Omental fat pad (tissue), 4 donors: ENCODE results near the gene CLIC5. TPM values are rescaled to one million over a fixed set of nuclear protein-coding genes. Genes with fewer than 3 reads are reported as not detected.

Source experiments
- ATAC-seq: fragments of 150-250 bp; one replicate; pipeline ENCODE4 v1.9.1; 2016; ENCODE audit warnings: mild to moderate bottlenecking, moderate library complexity; ENCODE audit not compliant: low FRiP score
- DNase-seq: peaks from one replicate; pipeline ENCODE4 v3.0.0-alpha.2; 2019; ENCODE audit warnings: low spot score
- CTCF ChIP-seq, 3 donors: fragments of 450-650 bp; IDR thresholded peaks; one replicate each; pipeline ENCODE4 v1.5.1; 2016 to 2017; ENCODE audit warnings: antibody characterized with exemption in 3 of 3, mild to moderate bottlenecking in 3 of 3, moderate library complexity in 2 of 3
- total RNA-seq, 4 donors: library from RNA; depleted of rRNA; stranded (reverse); fragments of >200 nt; gene quantifications; one replicate each; pipeline ENCODE4 v1.1.0, GENCODE V29; 2016

The CLIC5 gene
- total RNA-seq, 4 donors from 2014 or later, result 9.4 to 56.0 (median 21.5) TPM

- ATAC-seq (no peak), DNase-seq (no peak)
- TF ChIP-seq CTCF (IDR thresholded peaks at IDR 0.05), result no peak
These were observed 36.3 kb downstream of the CLIC5 start for GRCh38 chr6:45979311-45979710.

GRCh38 chr6:45974596-45974995, 41.1 kb downstream of the CLIC5 start:
- no peak for DNase-seq
- TF ChIP-seq CTCF (IDR thresholded peaks at IDR 0.05), result no peak
- no peak for ATAC-seq

DNA sequence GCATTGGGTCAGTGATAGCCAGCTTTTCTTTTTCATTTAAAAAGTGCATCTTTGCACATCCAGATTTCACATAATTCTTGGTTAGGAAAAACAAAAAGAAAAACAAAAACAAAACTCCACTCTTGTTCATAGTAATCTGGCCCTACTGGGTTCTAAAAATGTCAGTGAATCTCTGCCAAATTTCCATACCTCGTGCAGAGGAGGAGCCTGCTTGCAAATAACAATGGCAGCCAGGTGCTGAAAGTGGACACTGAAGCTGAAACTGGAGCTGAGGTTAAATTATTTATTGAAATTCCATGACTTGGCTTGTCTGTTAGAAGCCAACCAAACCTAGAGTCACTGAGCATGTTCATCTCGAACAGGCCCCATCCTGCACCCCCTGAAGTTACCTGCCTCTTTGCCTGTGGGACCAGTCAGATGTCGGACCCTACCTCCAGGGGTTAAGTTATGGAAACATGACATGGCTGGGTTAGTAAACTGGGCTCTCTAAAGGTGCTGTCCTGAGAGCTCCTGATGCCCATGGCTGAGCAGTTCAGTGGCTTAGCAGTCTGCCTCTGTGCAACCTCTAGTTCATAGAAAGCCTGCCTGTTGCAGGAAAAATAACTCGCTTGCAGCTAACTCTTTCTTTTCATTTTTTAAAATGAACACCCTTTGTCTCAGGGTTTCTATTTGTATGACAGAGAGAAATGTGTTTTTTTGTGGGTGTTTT, 42.7 kb downstream of the CLIC5 start:
- ATAC-seq (no peak), DNase-seq (no peak)
- TF ChIP-seq CTCF (IDR thresholded peaks at IDR 0.05), result no peak

DNA sequence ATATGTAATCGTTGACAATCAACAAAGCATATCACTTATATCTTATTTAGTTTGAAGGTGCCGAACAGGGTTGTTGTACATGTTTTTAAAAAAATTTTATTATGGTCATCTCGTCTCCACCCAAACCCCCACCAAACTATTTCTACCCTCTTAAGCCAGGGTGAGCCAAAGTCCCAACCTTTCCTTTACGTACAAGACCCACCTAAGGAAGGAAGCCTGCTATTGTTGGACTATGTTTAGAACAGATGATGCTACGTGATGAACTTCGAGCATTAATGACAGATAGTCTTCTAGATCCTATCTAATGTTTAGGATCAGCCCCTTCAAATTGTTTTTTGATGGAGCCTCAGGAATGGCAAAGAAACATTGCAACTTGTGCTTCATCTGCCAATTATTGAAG, 44.4 kb downstream of the CLIC5 start:
- TF ChIP-seq CTCF (IDR thresholded peaks at IDR 0.05), result no peak
- ATAC-seq (no peak), DNase-seq (no peak)

DNA sequence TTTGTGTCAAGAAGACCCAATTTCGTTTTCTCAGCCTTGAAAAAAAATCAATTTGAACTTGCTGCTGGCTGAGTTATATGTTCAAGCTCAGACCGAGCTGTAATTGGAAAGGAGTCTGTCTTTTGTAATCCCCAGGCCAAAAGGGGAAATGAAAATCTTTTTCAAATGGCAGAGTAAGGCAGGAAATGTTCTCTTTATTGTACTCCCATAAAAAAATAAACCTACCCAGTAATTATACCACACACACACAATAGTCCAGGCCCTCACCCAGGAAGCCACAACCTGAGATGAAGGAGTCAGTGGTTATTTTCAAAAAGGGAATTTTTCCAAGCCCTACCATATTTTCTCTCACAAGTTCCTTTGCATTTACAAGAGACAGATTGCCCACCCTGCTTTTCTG, 45.3 kb downstream of the CLIC5 start:
- no peak for TF ChIP-seq CTCF (IDR thresholded peaks at IDR 0.05)
- ATAC-seq (no peak), DNase-seq (no peak)

DNA sequence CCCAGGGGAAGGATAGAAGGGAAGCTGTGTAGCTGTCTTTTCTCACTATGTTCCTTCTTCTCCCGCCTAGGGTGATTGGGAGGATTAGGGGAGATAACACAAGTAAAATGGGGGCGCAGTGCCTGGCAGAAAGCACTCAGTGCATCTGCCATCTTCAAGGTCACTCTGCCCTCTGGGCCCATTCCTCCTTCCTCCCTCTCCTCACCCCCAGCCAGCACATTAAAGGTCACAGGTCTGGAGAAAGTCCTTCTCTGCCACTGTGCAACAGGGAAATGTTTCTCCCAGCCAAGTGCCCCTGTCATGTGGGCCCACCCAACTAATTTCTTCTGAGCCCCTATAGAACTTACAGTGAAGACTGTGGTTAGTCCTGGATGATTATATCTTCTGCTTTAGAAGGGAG, 45.8 kb downstream of the CLIC5 start:
- ATAC-seq, result no peak
- TF ChIP-seq CTCF (IDR thresholded peaks at IDR 0.05), result no peak

GRCh38 chr6:45969026-45969425, 46.6 kb downstream of the CLIC5 start:
- DNase-seq, result no peak
- no peak for ATAC-seq
- no peak for TF ChIP-seq CTCF (IDR thresholded peaks at IDR 0.05)

More for the DNA sequence above, 45.8 kb downstream of the CLIC5 start:
- DNase-seq, result no peak
